ENCODE results near the gene EZR.

The EZR gene

GRCh38 chr6:158767709-158768108, 51.5 kb downstream of the EZR start:
- TF ChIP-seq POLR2AphosphoS5 (IDR thresholded peaks at IDR 0.05; ENCODE audit: low read depth, low read length) (no peak), REST (IDR thresholded peaks at IDR 0.05; ENCODE audit: insufficient read depth in 1 of 2, low read depth in 2 of 2, low read length in 2 of 2) (no peak), FOXP2 (optimal IDR thresholded peaks at IDR 0.05; ENCODE audit: borderline replicate concordance, extremely low read depth, extremely low read length, insufficient read depth) (no peak), SIN3A (IDR thresholded peaks at IDR 0.05; ENCODE audit: borderline replicate concordance, insufficient read depth, low read length) (no peak), TAF1 (IDR thresholded peaks at IDR 0.05; ENCODE audit: borderline replicate concordance, insufficient read depth, low read length) (no peak)

GRCh38 chr6:158766621-158767455, 52.3 kb downstream of the EZR start:
- TF ChIP-seq REST (IDR thresholded peaks at IDR 0.05; ENCODE audit: insufficient read depth in 1 of 2, low read depth in 2 of 2, low read length in 2 of 2) (no peak), TAF1 (IDR thresholded peaks at IDR 0.05; ENCODE audit: borderline replicate concordance, insufficient read depth, low read length) (no peak), FOXP2 (optimal IDR thresholded peaks at IDR 0.05; ENCODE audit: borderline replicate concordance, extremely low read depth, extremely low read length, insufficient read depth) (no peak), POLR2AphosphoS5 (IDR thresholded peaks at IDR 0.05; ENCODE audit: low read depth, low read length) (no peak), SIN3A (IDR thresholded peaks at IDR 0.05; ENCODE audit: borderline replicate concordance, insufficient read depth, low read length) (no peak)

GRCh38 chr6:158765499-158766068, 53.6 kb downstream of the EZR start:
- TF ChIP-seq FOXP2 (optimal IDR thresholded peaks at IDR 0.05; ENCODE audit: borderline replicate concordance, extremely low read depth, extremely low read length, insufficient read depth) (no peak), REST (IDR thresholded peaks at IDR 0.05; ENCODE audit: insufficient read depth in 1 of 2, low read depth in 2 of 2, low read length in 2 of 2) (no peak), SIN3A (IDR thresholded peaks at IDR 0.05; ENCODE audit: borderline replicate concordance, insufficient read depth, low read length) (no peak), POLR2AphosphoS5 (IDR thresholded peaks at IDR 0.05; ENCODE audit: low read depth, low read length) (no peak), TAF1 (IDR thresholded peaks at IDR 0.05; ENCODE audit: borderline replicate concordance, insufficient read depth, low read length) (no peak)

DNA sequence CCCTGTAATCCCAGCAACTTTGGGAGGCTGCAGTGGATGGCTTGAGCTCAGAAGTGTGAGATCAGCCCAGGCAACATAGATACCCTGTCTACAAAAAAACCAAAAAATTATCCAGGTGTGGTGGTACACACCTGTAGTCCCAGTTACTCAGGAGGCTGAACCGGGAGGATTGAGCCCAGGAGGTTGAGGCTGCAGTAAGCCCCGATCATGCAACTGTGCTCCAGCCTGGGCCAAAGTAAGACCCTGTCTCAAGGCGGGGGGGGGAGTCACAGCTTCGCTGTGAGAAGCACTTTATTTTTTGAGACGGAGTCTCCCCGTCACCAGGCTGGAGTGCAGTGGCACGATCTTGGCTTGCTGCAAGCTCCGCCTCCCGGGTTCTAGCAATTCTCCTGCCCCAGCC, 54.2 kb downstream of the EZR start:
- TF ChIP-seq SIN3A (IDR thresholded peaks at IDR 0.05; ENCODE audit: borderline replicate concordance, insufficient read depth, low read length): no peak
- no peak for TF ChIP-seq POLR2AphosphoS5 (IDR thresholded peaks at IDR 0.05; ENCODE audit: low read depth, low read length)
- TF ChIP-seq FOXP2 (optimal IDR thresholded peaks at IDR 0.05; ENCODE audit: borderline replicate concordance, extremely low read depth, extremely low read length, insufficient read depth): no peak
- no peak for TF ChIP-seq REST (IDR thresholded peaks at IDR 0.05; ENCODE audit: insufficient read depth in 1 of 2, low read depth in 2 of 2, low read length in 2 of 2)
- TF ChIP-seq TAF1 (IDR thresholded peaks at IDR 0.05; ENCODE audit: borderline replicate concordance, insufficient read depth, low read length): no peak
